Nephron progenitor cell (in vitro differentiated cells): ENCODE results near the gene SYT2.

Experiments
- DNase-seq: peaks from one replicate; pipeline ENCODE4 v3.0.0; 2021
- H3K27ac Mint-ChIP-seq: 2 replicates; pipeline ENCODE4 v1.8.0; 2021; ENCODE audit warnings: mild to moderate bottlenecking, moderate library complexity, mixed read lengths
- H3K27me3 Mint-ChIP-seq: 2 replicates; pipeline ENCODE4 v1.8.0; 2021; ENCODE audit warnings: mild to moderate bottlenecking, low read depth, mixed read lengths; ENCODE audit not compliant: poor library complexity
- H3K36me3 Mint-ChIP-seq: 2 replicates; pipeline ENCODE4 v1.8.0; 2021; ENCODE audit warnings: low read depth, mixed read lengths
- H3K4me1 Mint-ChIP-seq: 2 replicates; pipeline ENCODE4 v1.8.0; 2021; ENCODE audit warnings: mixed read lengths
- H3K4me3 Mint-ChIP-seq: 2 replicates; pipeline ENCODE4 v1.8.0; 2021; ENCODE audit warnings: mild to moderate bottlenecking, moderate library complexity, mixed read lengths
- H3K9me3 Mint-ChIP-seq: 2 replicates; pipeline ENCODE4 v1.8.0; 2021; ENCODE audit warnings: mild to moderate bottlenecking, moderate library complexity, mixed read lengths
- CTCF ChIP-seq: fragments of 200-600 bp; sonication (generic); IDR thresholded peaks from 2 replicates; pipeline ENCODE4 v1.5.0; 2021; ENCODE audit warnings: antibody characterized with exemption

SYT2 gene

GRCh38 chr1:202671399-202671798, 38.9 kb downstream of the SYT2 start:
- Mint-ChIP-seq H3K9me3 (no peaks in the 10 kb centered on the region), H3K4me3 (no peak overlapping the region), H3K27me3 (peaks cover 19% of the 10 kb centered on the region), H3K27ac (no peak overlapping the region), H3K4me1 (no peaks in the 10 kb centered on the region), H3K36me3 (no peaks in the 10 kb centered on the region)
- DNase-seq, result no peak
- no peak for TF ChIP-seq CTCF

- TF ChIP-seq CTCF, result no peak
- Mint-ChIP-seq H3K4me3 (no peak overlapping the region), H3K4me1 (no peaks in the 10 kb centered on the region), H3K27ac (no peak overlapping the region), H3K36me3 (no peaks in the 10 kb centered on the region), H3K9me3 (no peaks in the 10 kb centered on the region), H3K27me3 (peaks cover 50% of the 10 kb centered on the region)
- no peak for DNase-seq
These were observed 44.8 kb downstream of the SYT2 start for GRCh38 chr1:202665417-202665816.

- H3K36me3 Mint-ChIP-seq, result no peaks in the 10 kb centered on the region
- TF ChIP-seq CTCF, result no peak
These were observed 46.2 kb downstream of the SYT2 start for GRCh38 chr1:202664083-202664482.

GRCh38 chr1:202663131-202663530, 47.1 kb downstream of the SYT2 start:
- no peak for DNase-seq
- Mint-ChIP-seq H3K36me3 (no peaks in the 10 kb centered on the region), H3K9me3 (no peaks in the 10 kb centered on the region), H3K4me3 (no peak overlapping the region), H3K4me1 (peaks cover 8% of the 10 kb centered on the region), H3K27me3 (peaks cover 49% of the 10 kb centered on the region), H3K27ac (no peak overlapping the region)
- no peak for TF ChIP-seq CTCF

More at GRCh38 chr1:202664083-202664482, 46.2 kb downstream of the SYT2 start:
- DNase-seq, result no peak
- Mint-ChIP-seq H3K4me1 (peaks cover 1% of the 10 kb centered on the region), H3K27ac (no peak overlapping the region), H3K27me3 (peaks cover 46% of the 10 kb centered on the region), H3K9me3 (no peaks in the 10 kb centered on the region), H3K4me3 (no peak overlapping the region)

GRCh38 chr1:202662081-202662480, 48.2 kb downstream of the SYT2 start:
- TF ChIP-seq CTCF, result no peak
- no peak overlapping the region for H3K27ac Mint-ChIP-seq
- H3K27me3 Mint-ChIP-seq, result peaks cover 54% of the 10 kb centered on the region

GRCh38 chr1:202661136-202661845, 49.0 kb downstream of the SYT2 start:
- no peak for TF ChIP-seq CTCF
- H3K9me3 Mint-ChIP-seq, result no peaks in the 10 kb centered on the region
- no peak for DNase-seq
- peaks cover 57% of the 10 kb centered on the region for H3K27me3 Mint-ChIP-seq
- peaks cover 8% of the 10 kb centered on the region for H3K4me1 Mint-ChIP-seq
- H3K36me3 Mint-ChIP-seq, result no peaks in the 10 kb centered on the region
- no peak overlapping the region for H3K27ac Mint-ChIP-seq
- no peak overlapping the region for H3K4me3 Mint-ChIP-seq

More at GRCh38 chr1:202662081-202662480, 48.2 kb downstream of the SYT2 start:
- Mint-ChIP-seq H3K9me3 (no peaks in the 10 kb centered on the region), H3K4me1 (peaks cover 8% of the 10 kb centered on the region), H3K36me3 (no peaks in the 10 kb centered on the region), H3K4me3 (no peak overlapping the region)
- no peak for DNase-seq
